Measurements from ENCODE around the gene GPR157. TPM values are rescaled to one million over a fixed set of nuclear protein-coding genes. Genes with fewer than 3 reads are reported as not detected.

Gene GPR157
- total and polyA plus RNA-seq, 2 of the 13 experiments (the other 11 are each of a cell fraction or from before 2014, with no cell fraction given): 10.1 to 19.2 TPM

GRCh38 chr1:9112961-9113880 lies 15.7 kb downstream of the GPR157 start (continued):
- TF ChIP-seq, protein P1, sequence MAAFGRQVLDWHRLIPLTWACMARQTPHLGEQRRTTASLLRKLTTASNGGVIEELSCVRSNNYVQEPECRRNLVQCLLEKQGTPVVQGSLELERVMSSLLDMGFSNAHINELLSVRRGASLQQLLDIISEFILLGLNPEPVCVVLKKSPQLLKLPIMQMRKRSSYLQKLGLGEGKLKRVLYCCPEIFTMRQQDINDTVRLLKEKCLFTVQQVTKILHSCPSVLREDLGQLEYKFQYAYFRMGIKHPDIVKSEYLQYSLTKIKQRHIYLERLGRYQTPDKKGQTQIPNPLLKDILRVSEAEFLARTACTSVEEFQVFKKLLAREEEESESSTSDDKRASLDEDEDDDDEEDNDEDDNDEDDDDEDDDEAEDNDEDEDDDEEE (CRISPR knock-in tag; IDR thresholded peaks at IDR 0.05): 0 out of 2 replicates have a peak, but pooled peaks have one; percentile 46
- TF ChIP-seq GLI4 (CRISPR knock-in tag; IDR thresholded peaks at IDR 0.05; ENCODE audit: borderline replicate concordance) (no peak), ZNF337 (CRISPR knock-in tag; IDR thresholded peaks at IDR 0.05; ENCODE audit: borderline replicate concordance, low read depth) (no peak), ZBTB26 (CRISPR knock-in tag; IDR thresholded peaks at IDR 0.05; ENCODE audit: borderline replicate concordance) (peak; percentile 32; the same call in 1 of the 2 replicates), SOX6 (IDR thresholded peaks at IDR 0.05) (no peak), SOX6 (CRISPR knock-in tag; IDR thresholded peaks at IDR 0.05) (peak; percentile 88), GTF3A (CRISPR knock-in tag; conservative IDR thresholded peaks at IDR 0.05) (0 out of 2 replicates have a peak, but pooled peaks have one; percentile 64)
- TF ChIP-seq, protein P2, sequence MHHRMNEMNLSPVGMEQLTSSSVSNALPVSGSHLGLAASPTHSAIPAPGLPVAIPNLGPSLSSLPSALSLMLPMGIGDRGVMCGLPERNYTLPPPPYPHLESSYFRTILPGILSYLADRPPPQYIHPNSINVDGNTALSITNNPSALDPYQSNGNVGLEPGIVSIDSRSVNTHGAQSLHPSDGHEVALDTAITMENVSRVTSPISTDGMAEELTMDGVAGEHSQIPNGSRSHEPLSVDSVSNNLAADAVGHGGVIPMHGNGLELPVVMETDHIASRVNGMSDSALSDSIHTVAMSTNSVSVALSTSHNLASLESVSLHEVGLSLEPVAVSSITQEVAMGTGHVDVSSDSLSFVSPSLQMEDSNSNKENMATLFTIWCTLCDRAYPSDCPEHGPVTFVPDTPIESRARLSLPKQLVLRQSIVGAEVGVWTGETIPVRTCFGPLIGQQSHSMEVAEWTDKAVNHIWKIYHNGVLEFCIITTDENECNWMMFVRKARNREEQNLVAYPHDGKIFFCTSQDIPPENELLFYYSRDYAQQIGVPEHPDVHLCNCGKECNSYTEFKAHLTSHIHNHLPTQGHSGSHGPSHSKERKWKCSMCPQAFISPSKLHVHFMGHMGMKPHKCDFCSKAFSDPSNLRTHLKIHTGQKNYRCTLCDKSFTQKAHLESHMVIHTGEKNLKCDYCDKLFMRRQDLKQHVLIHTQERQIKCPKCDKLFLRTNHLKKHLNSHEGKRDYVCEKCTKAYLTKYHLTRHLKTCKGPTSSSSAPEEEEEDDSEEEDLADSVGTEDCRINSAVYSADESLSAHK (CRISPR knock-in tag; IDR thresholded peaks at IDR 0.05; ENCODE audit: borderline replicate concordance): no peak
- TF ChIP-seq, protein P3, sequence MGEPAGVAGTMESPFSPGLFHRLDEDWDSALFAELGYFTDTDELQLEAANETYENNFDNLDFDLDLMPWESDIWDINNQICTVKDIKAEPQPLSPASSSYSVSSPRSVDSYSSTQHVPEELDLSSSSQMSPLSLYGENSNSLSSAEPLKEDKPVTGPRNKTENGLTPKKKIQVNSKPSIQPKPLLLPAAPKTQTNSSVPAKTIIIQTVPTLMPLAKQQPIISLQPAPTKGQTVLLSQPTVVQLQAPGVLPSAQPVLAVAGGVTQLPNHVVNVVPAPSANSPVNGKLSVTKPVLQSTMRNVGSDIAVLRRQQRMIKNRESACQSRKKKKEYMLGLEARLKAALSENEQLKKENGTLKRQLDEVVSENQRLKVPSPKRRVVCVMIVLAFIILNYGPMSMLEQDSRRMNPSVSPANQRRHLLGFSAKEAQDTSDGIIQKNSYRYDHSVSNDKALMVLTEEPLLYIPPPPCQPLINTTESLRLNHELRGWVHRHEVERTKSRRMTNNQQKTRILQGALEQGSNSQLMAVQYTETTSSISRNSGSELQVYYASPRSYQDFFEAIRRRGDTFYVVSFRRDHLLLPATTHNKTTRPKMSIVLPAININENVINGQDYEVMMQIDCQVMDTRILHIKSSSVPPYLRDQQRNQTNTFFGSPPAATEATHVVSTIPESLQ (CRISPR knock-in tag; conservative IDR thresholded peaks at IDR 0.05): no peak
- TF ChIP-seq, protein P4, sequence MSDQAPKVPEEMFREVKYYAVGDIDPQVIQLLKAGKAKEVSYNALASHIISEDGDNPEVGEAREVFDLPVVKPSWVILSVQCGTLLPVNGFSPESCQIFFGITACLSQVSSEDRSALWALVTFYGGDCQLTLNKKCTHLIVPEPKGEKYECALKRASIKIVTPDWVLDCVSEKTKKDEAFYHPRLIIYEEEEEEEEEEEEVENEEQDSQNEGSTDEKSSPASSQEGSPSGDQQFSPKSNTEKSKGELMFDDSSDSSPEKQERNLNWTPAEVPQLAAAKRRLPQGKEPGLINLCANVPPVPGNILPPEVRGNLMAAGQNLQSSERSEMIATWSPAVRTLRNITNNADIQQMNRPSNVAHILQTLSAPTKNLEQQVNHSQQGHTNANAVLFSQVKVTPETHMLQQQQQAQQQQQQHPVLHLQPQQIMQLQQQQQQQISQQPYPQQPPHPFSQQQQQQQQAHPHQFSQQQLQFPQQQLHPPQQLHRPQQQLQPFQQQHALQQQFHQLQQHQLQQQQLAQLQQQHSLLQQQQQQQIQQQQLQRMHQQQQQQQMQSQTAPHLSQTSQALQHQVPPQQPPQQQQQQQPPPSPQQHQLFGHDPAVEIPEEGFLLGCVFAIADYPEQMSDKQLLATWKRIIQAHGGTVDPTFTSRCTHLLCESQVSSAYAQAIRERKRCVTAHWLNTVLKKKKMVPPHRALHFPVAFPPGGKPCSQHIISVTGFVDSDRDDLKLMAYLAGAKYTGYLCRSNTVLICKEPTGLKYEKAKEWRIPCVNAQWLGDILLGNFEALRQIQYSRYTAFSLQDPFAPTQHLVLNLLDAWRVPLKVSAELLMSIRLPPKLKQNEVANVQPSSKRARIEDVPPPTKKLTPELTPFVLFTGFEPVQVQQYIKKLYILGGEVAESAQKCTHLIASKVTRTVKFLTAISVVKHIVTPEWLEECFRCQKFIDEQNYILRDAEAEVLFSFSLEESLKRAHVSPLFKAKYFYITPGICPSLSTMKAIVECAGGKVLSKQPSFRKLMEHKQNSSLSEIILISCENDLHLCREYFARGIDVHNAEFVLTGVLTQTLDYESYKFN (CRISPR knock-in tag; conservative IDR thresholded peaks at IDR 0.05): peak; percentile 98
- TF ChIP-seq, protein P5, sequence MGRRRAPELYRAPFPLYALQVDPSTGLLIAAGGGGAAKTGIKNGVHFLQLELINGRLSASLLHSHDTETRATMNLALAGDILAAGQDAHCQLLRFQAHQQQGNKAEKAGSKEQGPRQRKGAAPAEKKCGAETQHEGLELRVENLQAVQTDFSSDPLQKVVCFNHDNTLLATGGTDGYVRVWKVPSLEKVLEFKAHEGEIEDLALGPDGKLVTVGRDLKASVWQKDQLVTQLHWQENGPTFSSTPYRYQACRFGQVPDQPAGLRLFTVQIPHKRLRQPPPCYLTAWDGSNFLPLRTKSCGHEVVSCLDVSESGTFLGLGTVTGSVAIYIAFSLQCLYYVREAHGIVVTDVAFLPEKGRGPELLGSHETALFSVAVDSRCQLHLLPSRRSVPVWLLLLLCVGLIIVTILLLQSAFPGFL (CRISPR knock-in tag; IDR thresholded peaks at IDR 0.05): no peak

Data from HepG2 (cell line).